HCT116 (cell line): ENCODE data around the gene LAMB4. TPM values are rescaled to one million over a fixed set of nuclear protein-coding genes. Genes with fewer than 3 reads are reported as not detected.

Experiments
- ATAC-seq: fragments of 200-7000 bp; cut with Tn5 transposase; 2 replicates; pipeline ENCODE4 v1.9.1; 2020; ENCODE audit warnings: mild to moderate bottlenecking, moderate library complexity
- BruUV-seq: library from RNA; stranded (reverse); fragments of 400-500 nt; replicated peaks from 2 replicates; lab custom pipeline; 2021; lab: Mats Ljungman, UMichigan
- CTCF ChIA-PET: fragments of 300-600 bp; sonication (Branson Sonifier 250); formaldehyde crosslinking; loops from one replicate; lab custom pipeline; 2021; ENCODE audit warnings: antibody characterized with exemption; lab: Charles Lee
- POLR2A ChIA-PET: fragments of 300-600, 350-600 bp; sonication (Branson Sonifier 250); formaldehyde crosslinking; loops from one replicate; lab custom pipeline; 2021; ENCODE audit warnings: antibody characterized with exemption; lab: Charles Lee
- RAD21 ChIA-PET, 2 experiments: fragments of 300-600 bp; sonication (Branson Sonifier 250); formaldehyde crosslinking; loops; one replicate each; lab custom pipeline; 2023; ENCODE audit warnings: low total read pairs in 2 of 2; ENCODE audit not compliant: uncharacterized antibody in 2 of 2, unreplicated experiment in 2 of 2, low non-redundant PET in 1 of 2; lab: Charles Lee
- DNase-seq: peaks from one replicate; pipeline ENCODE4 v3.0.0-alpha.2; 2010; ENCODE audit warnings: low read depth, low spot score
- H2AFZ ChIP-seq: fragments of 200-600 bp; shearing (Covaris generic), sonication (generic); 2 replicates; pipeline ENCODE4 v1.6.1; 2017; ENCODE audit warnings: low read depth, mixed run types, mixed read lengths, antibody characterized with exemption, low read length; ENCODE audit not compliant: poor library complexity, severe bottlenecking
- H3K27ac ChIP-seq: 2 replicates; pipeline ENCODE4 v1.5.1; 2012; ENCODE audit warnings: low read depth, low read length
- H3K27me3 ChIP-seq: fragments of 200-600 bp; sonication (generic); 2 replicates; pipeline ENCODE4 v1.6.1; 2016; ENCODE audit warnings: mixed run types, low read length, mixed read lengths; ENCODE audit not compliant: insufficient read depth
- H3K36me3 ChIP-seq, 2 experiments: fragments of 200-500 bp in 1 of 2; fragments of 200-600 bp in 1 of 2; sonication (Bioruptor generic) in 1 of 2; sonication (generic) in 1 of 2; 2 replicates each; pipeline versions ENCODE4 v1.5.1 to v1.6.1; 2014 to 2016; ENCODE audit warnings: low read length in 2 of 2, inconsistent platforms in 1 of 2, mixed read lengths in 1 of 2, mixed run types in 1 of 2; ENCODE audit not compliant: insufficient read depth in 2 of 2, control insufficient read depth in 1 of 2
- H3K4me1 ChIP-seq, 2 experiments: fragments of 200-600 bp in 1 of 2; sonication (generic) in 1 of 2; 2 replicates each; pipeline versions ENCODE4 v1.5.1 to v1.6.1; 2012 to 2017; ENCODE audit warnings: low read length in 2 of 2, inconsistent platforms in 1 of 2, mild to moderate bottlenecking in 1 of 2, mixed read lengths in 1 of 2, mixed run types in 1 of 2, moderate library complexity in 1 of 2; ENCODE audit not compliant: insufficient read depth in 2 of 2, control insufficient read depth in 1 of 2
- H3K4me2 ChIP-seq: fragments of 200-600 bp; sonication (generic); 2 replicates; pipeline ENCODE4 v1.6.1; 2017; ENCODE audit warnings: mixed run types, low read length, mixed read lengths
- H3K4me3 ChIP-seq, 2 experiments: fragments of 200-600 bp in 1 of 2; sonication (generic) in 1 of 2; replicated peaks in 1 of 2; 2 replicates each; pipeline ENCODE4 v1.5.1; 2011 to 2016; ENCODE audit warnings: low read length in 2 of 2, control low read depth in 1 of 2, low read depth in 1 of 2, mild to moderate bottlenecking in 1 of 2, mixed read lengths in 1 of 2, mixed run types in 1 of 2
- H3K79me2 ChIP-seq: fragments of 200-600 bp; sonication (generic); 2 replicates; pipeline ENCODE4 v1.6.1; 2017; ENCODE audit warnings: mild to moderate bottlenecking, mixed run types, low read length, moderate library complexity, mixed read lengths; ENCODE audit not compliant: insufficient read depth
- H3K9ac ChIP-seq: fragments of 200-600 bp; sonication (generic); 2 replicates; pipeline ENCODE4 v1.6.1; 2016; ENCODE audit warnings: low read length, mixed read lengths
- H3K9me2 ChIP-seq: fragments of 200-600 bp; sonication (generic), shearing (Covaris generic); 2 replicates; pipeline ENCODE4 v1.6.1; 2017; ENCODE audit warnings: mixed run types, mild to moderate bottlenecking, moderate library complexity; ENCODE audit not compliant: insufficient read depth
- H3K9me3 ChIP-seq, 2 experiments: fragments of 200-500 bp in 1 of 2; fragments of 200-600 bp in 1 of 2; sonication (Bioruptor generic) in 1 of 2; sonication (generic) in 1 of 2; 2 replicates each; pipeline ENCODE4 v1.6.1; 2014 to 2017; ENCODE audit warnings: low read length in 2 of 2, mixed read lengths in 2 of 2, inconsistent platforms in 1 of 2, low read depth in 1 of 2, mild to moderate bottlenecking in 1 of 2, mixed run types in 1 of 2, moderate library complexity in 1 of 2; ENCODE audit not compliant: control insufficient read depth in 1 of 2, insufficient read depth in 1 of 2
- H4K20me1 ChIP-seq: fragments of 200-600 bp; sonication (generic), shearing (Covaris generic); 2 replicates; pipeline ENCODE4 v1.6.1; 2017; ENCODE audit warnings: mixed run types, mild to moderate bottlenecking, moderate library complexity; ENCODE audit not compliant: insufficient read depth
- ELF1 ChIP-seq: IDR thresholded peaks from 2 replicates; pipeline ENCODE4 v1.6.1; 2012; ENCODE audit warnings: low read depth, borderline replicate concordance
- SIN3A ChIP-seq: IDR thresholded peaks from 2 replicates; pipeline ENCODE4 v1.6.1; 2012; ENCODE audit warnings: low read depth
- TCF7L2 ChIP-seq: IDR thresholded peaks from 2 replicates; pipeline ENCODE4 v1.7.0; 2011; ENCODE audit warnings: borderline replicate concordance, inconsistent platforms; ENCODE audit not compliant: insufficient read depth, insufficient read length; ENCODE audit errors: extremely low read depth
- YY1 ChIP-seq: IDR thresholded peaks from 2 replicates; pipeline ENCODE4 v1.6.1; 2011; ENCODE audit warnings: low read length, low read depth, moderate library complexity, mild to moderate bottlenecking; ENCODE audit not compliant: insufficient replicate concordance; ENCODE audit errors: extremely low read depth
- ZNF274 ChIP-seq: fragments of 200-500 bp; sonication (Bioruptor generic); IDR thresholded peaks from 2 replicates; pipeline ENCODE4 v1.6.1; 2014; ENCODE audit warnings: mild to moderate bottlenecking, low read depth, low read length, inconsistent platforms
- intact Hi-C: fragments of 100-400 bp; cut with micrococcal nuclease; formaldehyde crosslinking; loops from 2 replicates; pipeline ENCODE4 v1.10.0; 2022
- total RNA-seq: library from RNA; stranded (reverse); gene quantifications from one replicate; pipeline ENCODE4 v1.2.1, GENCODE V29; 2021; ENCODE audit not compliant: unreplicated experiment

LAMB4 gene
- total RNA-seq, 1 experiment from 2014 or later, result not detected

DNA sequence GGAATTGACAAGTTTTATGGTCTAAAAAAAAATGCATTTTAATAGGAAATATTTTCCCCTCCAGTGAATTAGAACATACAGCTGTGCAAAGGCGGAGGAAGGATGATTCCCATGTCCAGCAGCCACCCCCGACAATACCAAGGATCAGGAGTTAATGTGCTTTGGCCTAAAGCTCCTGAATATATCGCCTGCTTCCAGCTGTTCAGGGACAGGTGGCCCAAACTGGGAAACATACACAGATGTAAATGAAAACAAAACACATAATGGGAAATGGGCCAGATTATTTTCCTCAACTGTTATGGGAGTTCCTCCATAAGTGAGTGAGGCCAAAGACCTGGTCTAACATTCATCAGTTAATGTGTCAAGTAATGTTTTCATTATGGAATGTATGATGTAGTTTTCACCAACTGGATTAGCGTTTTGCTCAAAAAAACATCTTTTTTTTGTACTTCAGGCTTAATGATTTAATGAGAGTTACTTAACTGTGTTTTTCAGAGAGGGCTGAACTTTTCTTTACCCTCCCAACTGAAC, 72.1 kb downstream of the LAMB4 start:
- no peak overlapping the region for H3K9ac ChIP-seq
- H3K9me2 ChIP-seq, result no peaks in the 10 kb centered on the region
- BruUV-seq, result no TSS peak
- H3K27ac ChIP-seq, result no peak overlapping the region
- no peak overlapping the region for H3K4me3 ChIP-seq
- no peaks in the 10 kb centered on the region for H3K9me3 ChIP-seq
- H4K20me1 ChIP-seq, result no peaks in the 10 kb centered on the region
- intact Hi-C loops, result no loop called here
- POLR2A ChIA-PET, result no interaction called here
- H2AFZ ChIP-seq, result no peak overlapping the region
- no peak overlapping the region for H3K4me2 ChIP-seq
- CTCF ChIA-PET, result no interaction called here
- no peaks in the 10 kb centered on the region for H3K36me3 ChIP-seq
- H3K4me1 ChIP-seq, result no peaks in the 10 kb centered on the region
- ATAC-seq, result no peak
- H3K27me3 ChIP-seq, result no peaks in the 10 kb centered on the region
- no peak for DNase-seq
- RAD21 ChIA-PET, result no interaction called here
- no peaks in the 10 kb centered on the region for H3K79me2 ChIP-seq
- no peak for TF ChIP-seq TCF7L2
- TF ChIP-seq ELF1, result no peak
- no peak for TF ChIP-seq SIN3A
- no peak for TF ChIP-seq ZNF274
- no peak for TF ChIP-seq YY1

DNA sequence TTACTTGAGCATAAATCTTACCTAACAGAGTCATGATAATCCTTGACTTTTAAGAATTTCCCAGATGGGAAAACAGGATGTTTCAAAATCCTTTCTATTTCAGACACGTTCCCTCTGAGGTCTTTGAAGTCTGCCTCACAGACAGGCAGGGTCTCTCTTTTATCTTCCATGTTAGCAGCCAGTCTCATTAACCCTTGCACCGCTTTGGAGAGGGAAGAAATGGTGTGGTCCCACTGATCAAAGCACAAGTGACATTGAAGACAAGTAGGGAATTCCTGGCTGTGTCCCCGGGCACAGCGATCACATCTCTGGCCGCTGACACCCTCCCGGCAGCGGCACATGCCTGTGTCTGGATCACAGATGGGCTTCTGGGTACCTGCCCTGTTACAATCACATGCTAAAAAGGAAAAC, 74.5 kb downstream of the LAMB4 start:
- no peak overlapping the region for H2AFZ ChIP-seq
- H3K9ac ChIP-seq, result no peak overlapping the region
- no peaks in the 10 kb centered on the region for H3K79me2 ChIP-seq
- H3K9me3 ChIP-seq, result no peaks in the 10 kb centered on the region
- no peak overlapping the region for H3K4me2 ChIP-seq
- RAD21 ChIA-PET, result no interaction called here
- no peak overlapping the region for H3K27ac ChIP-seq
- no peaks in the 10 kb centered on the region for H3K4me1 ChIP-seq
- POLR2A ChIA-PET, result no interaction called here
- ATAC-seq (no peak), DNase-seq (no peak)
- BruUV-seq, result no TSS peak
- TF ChIP-seq YY1, result no peak
- intact Hi-C loops, result no loop called here
- no peaks in the 10 kb centered on the region for H3K9me2 ChIP-seq
- H4K20me1 ChIP-seq, result no peaks in the 10 kb centered on the region
- CTCF ChIA-PET, result no interaction called here
- H3K4me3 ChIP-seq, result no peak overlapping the region
- no peaks in the 10 kb centered on the region for H3K27me3 ChIP-seq
- H3K36me3 ChIP-seq, result no peaks in the 10 kb centered on the region
